ENCODE measurements around the gene FYB1. TPM values are rescaled to one million over a fixed set of nuclear protein-coding genes. Genes with fewer than 3 reads are reported as not detected.

FYB1 gene
- total RNA-seq, 1 donor from 2014 or later, result not detected

GRCh38 chr5:39167141-39167971, 52.0 kb downstream of the FYB1 start:
- TF ChIP-seq CTCF (IDR thresholded peaks at IDR 0.05; ENCODE audit: unreplicated experiment), result no peak
- no peak for DNase-seq (ENCODE audit: low spot score, unreplicated experiment)
- Mint-ChIP-seq H3K4me1 (ENCODE audit: low read depth) (peaks cover 4% of the 10 kb centered on the region), H3K27ac (no peak overlapping the region), H3K27me3 (no peaks in the 10 kb centered on the region), H3K4me3 (ENCODE audit: low read depth) (no peak overlapping the region), H3K9me3 (ENCODE audit: low read depth) (peaks cover 3% of the 10 kb centered on the region), H3K36me3 (ENCODE audit: insufficient read depth) (no peaks in the 10 kb centered on the region)

- Mint-ChIP-seq H3K4me1 (ENCODE audit: low read depth) (peaks cover 4% of the 10 kb centered on the region), H3K36me3 (ENCODE audit: insufficient read depth) (no peaks in the 10 kb centered on the region), H3K27ac (no peak overlapping the region), H3K9me3 (ENCODE audit: low read depth) (peaks cover 3% of the 10 kb centered on the region), H3K27me3 (no peaks in the 10 kb centered on the region), H3K4me3 (ENCODE audit: low read depth) (no peak overlapping the region)
- TF ChIP-seq CTCF (IDR thresholded peaks at IDR 0.05; ENCODE audit: unreplicated experiment), result no peak
- no peak for DNase-seq (ENCODE audit: low spot score, unreplicated experiment)
Measured at GRCh38 chr5:39164529-39165402, 54.6 kb downstream of the FYB1 start.

GRCh38 chr5:39164016-39164415, 55.3 kb downstream of the FYB1 start:
- Mint-ChIP-seq H3K9me3 (ENCODE audit: low read depth) (peaks cover 3% of the 10 kb centered on the region), H3K4me1 (ENCODE audit: low read depth) (peaks cover 4% of the 10 kb centered on the region), H3K27me3 (no peaks in the 10 kb centered on the region), H3K36me3 (ENCODE audit: insufficient read depth) (no peaks in the 10 kb centered on the region), H3K4me3 (ENCODE audit: low read depth) (no peak overlapping the region), H3K27ac (no peak overlapping the region)
- no peak for DNase-seq (ENCODE audit: low spot score, unreplicated experiment)
- no peak for TF ChIP-seq CTCF (IDR thresholded peaks at IDR 0.05; ENCODE audit: unreplicated experiment)

DNA sequence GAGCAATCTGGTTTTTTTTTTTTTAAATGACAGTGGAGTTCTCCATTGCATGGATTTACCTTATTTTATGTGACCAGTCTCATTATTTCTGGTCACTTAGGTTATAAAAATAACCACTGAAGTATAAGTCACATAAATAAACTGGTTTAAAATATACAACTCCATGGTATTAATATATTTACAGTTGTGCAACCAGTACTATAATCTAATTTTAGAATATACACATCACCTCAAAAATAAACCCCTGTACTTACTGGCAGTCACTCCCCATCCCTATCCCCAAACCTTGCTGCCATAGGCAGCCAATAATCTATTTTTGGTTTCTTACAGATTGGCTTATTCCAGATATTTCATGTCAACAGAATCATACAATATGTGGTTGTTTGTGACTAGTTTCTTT, 57.8 kb downstream of the FYB1 start:
- Mint-ChIP-seq H3K4me1 (ENCODE audit: low read depth) (no peaks in the 10 kb centered on the region), H3K36me3 (ENCODE audit: insufficient read depth) (no peaks in the 10 kb centered on the region), H3K27ac (no peak overlapping the region), H3K4me3 (ENCODE audit: low read depth) (no peak overlapping the region), H3K27me3 (no peaks in the 10 kb centered on the region), H3K9me3 (ENCODE audit: low read depth) (peaks cover 3% of the 10 kb centered on the region)
- no peak for TF ChIP-seq CTCF (IDR thresholded peaks at IDR 0.05; ENCODE audit: unreplicated experiment)
- no peak for DNase-seq (ENCODE audit: low spot score, unreplicated experiment)

- no peak overlapping the region for H3K27ac Mint-ChIP-seq
- TF ChIP-seq CTCF (IDR thresholded peaks at IDR 0.05; ENCODE audit: unreplicated experiment), result no peak
- H3K9me3 Mint-ChIP-seq (ENCODE audit: low read depth), result peaks cover 3% of the 10 kb centered on the region
- H3K4me1 Mint-ChIP-seq (ENCODE audit: low read depth), result no peaks in the 10 kb centered on the region
- no peak for DNase-seq (ENCODE audit: low spot score, unreplicated experiment)
- no peaks in the 10 kb centered on the region for H3K36me3 Mint-ChIP-seq (ENCODE audit: insufficient read depth)
- no peaks in the 10 kb centered on the region for H3K27me3 Mint-ChIP-seq
- H3K4me3 Mint-ChIP-seq (ENCODE audit: low read depth), result no peak overlapping the region
Measured at GRCh38 chr5:39160576-39161213, 58.7 kb downstream of the FYB1 start.
